NCI-H345 (cell line): ENCODE results near the gene SLC5A11.

Experiments
- DNase-seq: peaks from one replicate; lab custom pipeline; 2025; lab: John Stamatoyannopoulos, UW

Gene SLC5A11

GRCh38 chr16:24920568-24920967 lies 74.8 kb downstream of the SLC5A11 start:
- no peak for DNase-seq

- DNase-seq: no peak
These were observed 75.5 kb downstream of the SLC5A11 start for GRCh38 chr16:24921229-24921628.

- no peak for DNase-seq
These were observed 79.4 kb downstream of the SLC5A11 start for GRCh38 chr16:24925163-24925562.

GRCh38 chr16:24929409-24929808 lies 83.6 kb downstream of the SLC5A11 start:
- DNase-seq: no peak

GRCh38 chr16:24930440-24930839 lies 84.7 kb downstream of the SLC5A11 start:
- DNase-seq: no peak

- DNase-seq: no peak
These were observed 85.3 kb downstream of the SLC5A11 start for GRCh38 chr16:24931091-24931490.

GRCh38 chr16:24935336-24935735 lies 89.6 kb downstream of the SLC5A11 start:
- DNase-seq: no peak

- DNase-seq: no peak
These were observed 90.4 kb downstream of the SLC5A11 start for GRCh38 chr16:24936151-24936550.

- no peak for DNase-seq
These were observed 93.5 kb downstream of the SLC5A11 start for GRCh38 chr16:24939224-24939623.

- DNase-seq: no peak
These were observed 94.0 kb downstream of the SLC5A11 start for GRCh38 chr16:24939738-24940137.

GRCh38 chr16:24943471-24943870 lies 97.7 kb downstream of the SLC5A11 start:
- DNase-seq: no peak

- no peak for DNase-seq
These were observed 98.4 kb downstream of the SLC5A11 start for GRCh38 chr16:24944206-24944605.

GRCh38 chr16:24946155-24946554 lies 100.4 kb downstream of the SLC5A11 start:
- DNase-seq: no peak

GRCh38 chr16:24950275-24950674 lies 104.5 kb downstream of the SLC5A11 start:
- DNase-seq: no peak

- no peak for DNase-seq
These were observed 107.5 kb downstream of the SLC5A11 start for GRCh38 chr16:24953306-24953705.

GRCh38 chr16:24953721-24954120 lies 108.0 kb downstream of the SLC5A11 start:
- DNase-seq: no peak

- DNase-seq: no peak
These were observed 108.4 kb downstream of the SLC5A11 start for GRCh38 chr16:24954137-24954536.

GRCh38 chr16:24955975-24956731 lies 110.4 kb downstream of the SLC5A11 start:
- no peak for DNase-seq

GRCh38 chr16:24957887-24958286 lies 112.1 kb downstream of the SLC5A11 start:
- no peak for DNase-seq
